Measurements from ENCODE around the gene ARHGAP28.

The ARHGAP28 gene, protein sequence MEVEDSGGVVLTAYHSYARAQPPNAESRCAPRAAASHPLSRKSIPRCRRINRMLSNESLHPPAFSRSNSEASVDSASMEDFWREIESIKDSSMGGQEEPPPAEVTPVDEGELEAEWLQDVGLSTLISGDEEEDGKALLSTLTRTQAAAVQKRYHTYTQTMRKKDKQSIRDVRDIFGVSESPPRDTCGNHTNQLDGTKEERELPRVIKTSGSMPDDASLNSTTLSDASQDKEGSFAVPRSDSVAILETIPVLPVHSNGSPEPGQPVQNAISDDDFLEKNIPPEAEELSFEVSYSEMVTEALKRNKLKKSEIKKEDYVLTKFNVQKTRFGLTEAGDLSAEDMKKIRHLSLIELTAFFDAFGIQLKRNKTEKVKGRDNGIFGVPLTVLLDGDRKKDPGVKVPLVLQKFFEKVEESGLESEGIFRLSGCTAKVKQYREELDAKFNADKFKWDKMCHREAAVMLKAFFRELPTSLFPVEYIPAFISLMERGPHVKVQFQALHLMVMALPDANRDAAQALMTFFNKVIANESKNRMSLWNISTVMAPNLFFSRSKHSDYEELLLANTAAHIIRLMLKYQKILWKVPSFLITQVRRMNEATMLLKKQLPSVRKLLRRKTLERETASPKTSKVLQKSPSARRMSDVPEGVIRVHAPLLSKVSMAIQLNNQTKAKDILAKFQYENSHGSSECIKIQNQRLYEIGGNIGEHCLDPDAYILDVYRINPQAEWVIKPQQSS

GRCh38 chr18:6729247-6730091 is at the start of gene ARHGAP28:
Gene ARHGAP28, plus strand, starts transcription at chr18:6729716. Its CDS starts 106 bp downstream, at chr18:6729822.
- no peak for ATAC-seq

- no peak for ATAC-seq
Observed at GRCh38 chr18:6681331-6681875, 48.1 kb upstream of the ARHGAP28 start.

GRCh38 chr18:6682437-6683111 is 46.9 kb upstream of the ARHGAP28 start:
- ATAC-seq: no peak

- no peak for ATAC-seq
Observed at GRCh38 chr18:6683112-6683876, 46.2 kb upstream of the ARHGAP28 start.

- no peak for ATAC-seq
Observed at GRCh38 chr18:6687676-6688075, 41.8 kb upstream of the ARHGAP28 start.

DNA sequence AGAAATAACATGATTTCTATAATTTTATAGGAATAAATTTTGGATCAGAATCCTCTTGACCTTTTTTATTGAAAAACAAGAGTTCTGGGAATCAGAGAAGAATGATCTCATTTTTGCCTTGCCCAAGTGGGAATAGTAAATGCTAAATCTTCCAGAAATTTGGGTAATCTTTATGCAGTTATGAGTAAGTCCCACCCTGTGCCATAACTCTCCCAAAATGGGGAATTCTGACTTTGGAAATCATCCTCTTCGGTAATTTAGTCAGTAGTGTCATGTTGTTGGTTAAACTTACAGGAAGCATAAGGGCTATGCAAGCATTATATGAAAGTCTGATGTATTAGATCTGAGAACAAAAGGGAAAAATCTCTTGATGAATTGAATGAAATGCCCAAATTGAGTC is 20.6 kb upstream of the ARHGAP28 start:
- no peak for ATAC-seq

DNA sequence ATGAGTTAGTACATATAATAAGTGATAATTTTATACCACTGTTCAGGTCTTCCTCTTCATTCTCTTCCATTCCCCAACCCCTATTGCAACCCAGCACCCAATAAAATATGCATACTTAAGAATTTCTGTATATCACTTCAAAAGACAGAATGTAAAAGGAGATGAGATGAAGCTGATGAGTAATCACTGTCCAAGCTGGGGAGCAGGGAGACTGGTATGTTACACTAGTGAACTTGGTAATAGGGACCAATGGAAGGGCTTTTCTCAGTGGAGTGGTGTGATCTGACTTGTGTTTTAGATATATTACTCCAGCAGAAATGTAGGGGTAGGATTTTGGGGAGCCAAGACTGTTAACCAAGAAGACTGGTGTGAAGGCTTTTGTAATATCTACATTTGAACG is 18.0 kb upstream of the ARHGAP28 start:
- ATAC-seq: no peak

- no peak for ATAC-seq
Observed at GRCh38 chr18:6712401-6712800, 17.1 kb upstream of the ARHGAP28 start.

GRCh38 chr18:6714010-6714409 is 15.5 kb upstream of the ARHGAP28 start:
- ATAC-seq: no peak

DNA sequence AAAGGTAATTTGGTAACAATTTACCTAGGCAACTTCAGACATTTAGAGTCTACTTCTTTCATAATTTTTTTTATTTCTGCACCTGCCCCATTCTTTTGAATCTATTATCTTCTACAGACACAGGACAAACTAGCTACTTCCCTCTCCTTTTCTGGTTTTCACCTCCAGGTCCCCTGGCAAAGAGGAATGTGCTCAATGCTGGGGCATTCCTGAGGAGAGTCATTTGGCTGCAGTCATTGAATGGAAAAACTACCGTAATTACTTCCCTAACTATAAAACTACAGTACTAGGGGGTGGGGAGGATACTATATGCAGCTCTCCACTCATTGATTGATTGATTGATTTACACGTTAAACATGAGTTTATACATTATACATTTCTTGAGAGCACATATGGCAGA is 11.2 kb upstream of the ARHGAP28 start:
- ATAC-seq: no peak

DNA sequence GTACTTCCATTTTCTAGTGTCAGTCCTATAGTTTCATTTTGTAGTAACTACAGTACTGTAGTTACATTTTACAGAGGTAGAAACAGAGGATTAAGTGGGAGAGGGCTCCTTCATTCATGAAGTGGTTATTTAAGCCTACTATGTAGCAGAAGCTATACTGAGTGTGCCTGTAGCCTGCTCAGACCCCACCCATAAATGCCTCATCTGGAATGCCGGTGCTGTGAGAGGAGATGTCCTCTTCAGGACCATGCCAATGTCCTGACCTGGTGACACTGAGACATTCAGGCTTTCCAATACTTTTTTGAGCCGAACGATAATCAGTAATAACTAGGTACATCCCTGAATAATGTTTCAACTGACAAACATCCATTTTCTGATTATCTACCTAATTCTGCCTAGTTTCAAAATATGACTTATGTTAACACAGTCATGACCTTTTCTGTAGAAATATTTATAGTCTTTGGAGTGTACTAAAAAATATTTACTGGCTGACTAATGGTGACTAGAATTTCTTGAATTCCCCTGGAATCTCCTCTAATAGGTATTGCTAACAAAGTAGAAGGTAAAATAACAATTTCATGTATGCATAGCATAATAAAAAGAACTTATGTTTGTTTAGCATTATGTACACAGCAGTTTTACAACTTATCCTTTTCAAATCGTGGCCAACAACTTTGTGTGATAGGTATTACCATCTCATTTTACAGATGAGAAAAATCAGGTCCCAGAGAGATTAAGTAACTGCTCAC is 10.2 kb upstream of the ARHGAP28 start:
- ATAC-seq: no peak

GRCh38 chr18:6719910-6720683 is 9.4 kb upstream of the ARHGAP28 start:
- no peak for ATAC-seq

DNA sequence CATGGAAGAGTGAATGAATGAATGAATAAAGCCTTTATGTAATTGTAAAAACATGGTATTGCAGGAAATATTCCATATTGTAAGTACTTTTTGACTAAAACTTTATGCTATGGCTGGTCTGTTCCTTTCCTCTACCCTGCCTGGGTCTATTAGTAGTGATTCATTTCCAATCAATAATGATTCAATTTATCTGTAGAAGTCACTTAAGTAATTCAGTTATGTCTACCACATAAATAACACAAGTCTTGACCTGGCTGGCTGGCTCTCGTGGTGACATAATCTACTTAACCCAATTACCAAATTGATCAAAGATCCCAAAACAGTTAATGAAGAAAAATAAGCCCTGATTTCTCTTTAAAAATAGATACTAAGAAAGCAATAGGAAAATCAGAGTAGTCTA is 7.8 kb upstream of the ARHGAP28 start:
- ATAC-seq: no peak

- no peak for ATAC-seq
Observed at GRCh38 chr18:6722690-6723089, 6.8 kb upstream of the ARHGAP28 start.

- ATAC-seq: no peak
Observed at GRCh38 chr18:6724331-6724730, 5.2 kb upstream of the ARHGAP28 start.

GRCh38 chr18:6728331-6728730 is 1.2 kb upstream of the ARHGAP28 start:
- ATAC-seq: no peak

- ATAC-seq: no peak
Observed at GRCh38 chr18:6728809-6729246, 688 bp upstream of the ARHGAP28 start.

DNA sequence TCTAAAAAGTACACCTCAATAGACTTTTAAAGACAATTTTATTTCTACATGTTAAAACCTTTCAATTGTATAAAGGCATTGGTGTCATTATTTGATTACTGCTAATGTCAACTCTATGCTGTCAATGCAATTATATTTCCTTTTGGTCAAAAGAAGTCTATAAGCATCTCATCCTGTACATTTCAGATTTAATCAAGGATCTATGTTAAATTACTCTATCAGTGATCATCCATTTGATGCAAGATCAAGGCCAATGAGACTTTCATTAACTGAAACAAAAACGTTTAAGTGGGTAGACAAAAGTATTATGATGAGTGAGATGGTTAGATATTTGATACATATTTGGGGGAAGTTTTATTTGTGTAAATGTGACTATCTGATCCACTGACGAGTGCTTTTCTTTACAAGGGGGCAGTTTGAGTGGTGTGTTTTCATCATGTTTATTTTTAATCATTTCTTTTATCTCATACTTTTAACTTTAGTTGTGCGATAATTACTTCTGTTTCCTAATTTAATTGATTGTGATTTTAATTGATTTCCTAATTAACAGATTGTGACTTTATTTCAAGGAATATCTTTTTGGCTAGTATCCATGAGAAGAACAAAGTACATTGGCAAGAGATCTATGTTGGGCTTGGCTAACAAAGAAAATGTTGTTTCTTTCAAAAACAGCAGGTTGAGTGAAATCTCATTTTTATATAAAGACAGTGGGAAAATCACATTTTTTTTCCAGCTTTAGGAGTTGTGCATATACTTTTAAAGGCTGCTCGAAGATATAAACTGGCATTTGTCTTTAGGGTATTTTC is 1.1 kb downstream of the ARHGAP28 start:
- ATAC-seq: no peak

DNA sequence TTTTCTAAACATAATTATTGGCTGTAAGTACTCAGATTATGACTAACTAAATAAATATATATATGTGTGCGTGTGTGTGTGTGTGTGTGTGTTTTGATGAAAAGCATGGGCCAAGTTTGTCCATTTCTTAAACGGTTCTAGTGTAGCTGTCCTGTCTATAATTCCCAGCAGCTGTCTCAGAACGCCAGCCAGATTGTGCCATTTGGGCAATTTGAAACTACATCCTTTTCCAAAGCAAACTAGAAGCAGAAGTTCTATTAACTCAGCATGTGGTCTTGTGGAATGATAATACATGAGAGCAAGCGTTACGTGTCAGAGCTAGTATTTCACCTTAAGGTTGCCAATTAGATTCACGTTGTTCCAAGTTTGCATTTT is 1.7 kb downstream of the ARHGAP28 start:
- no peak for ATAC-seq
